HG03469 (cell line): ENCODE data around the gene HELZ.
A peak's percentile ranks its signal among the peaks of the same experiment; 100 is the strongest.
"Not testable (repeated sequence)": the region's sequence is repeated elsewhere in the genome, so short reads cannot be mapped to it uniquely, and the experiment has no call there.

Experiments used
- ATAC-seq: cut with Tn5 transposase; IDR thresholded peaks from one replicate; pipeline ENCODE4 v1.9.1; 2021; ENCODE audit warnings: mild to moderate bottlenecking, moderate library complexity, moderate number of reproducible peaks; ENCODE audit not compliant: unreplicated experiment

The HELZ gene

GRCh38 chr17:67265436-67266019 lies 20.5 kb upstream of the HELZ start:
- no peak for ATAC-seq

- no peak for ATAC-seq
These were observed 17.6 kb upstream of the HELZ start for GRCh38 chr17:67262435-67263117.

- ATAC-seq: no peak
These were observed 15.4 kb upstream of the HELZ start for GRCh38 chr17:67260170-67260987.

GRCh38 chr17:67258821-67259468 lies 13.9 kb upstream of the HELZ start:
- ATAC-seq: no peak

GRCh38 chr17:67256075-67256732 lies 11.2 kb upstream of the HELZ start:
- no peak for ATAC-seq

GRCh38 chr17:67253384-67253783 lies 8.4 kb upstream of the HELZ start:
- ATAC-seq: no peak

- ATAC-seq: not testable (repeated sequence)
These were observed 6.6 kb upstream of the HELZ start for GRCh38 chr17:67251586-67251985.

GRCh38 chr17:67248291-67248690 lies 3.3 kb upstream of the HELZ start:
- ATAC-seq: no peak

- ATAC-seq: no peak
These were observed 2.5 kb upstream of the HELZ start for GRCh38 chr17:67247416-67247900.

GRCh38 chr17:67246653-67247415 lies 1.8 kb upstream of the HELZ start:
- peak; percentile 63 for ATAC-seq

GRCh38 chr17:67246403-67246652 lies 1.3 kb upstream of the HELZ start:
- no peak for ATAC-seq

GRCh38 chr17:67245694-67246402 lies 852 bp upstream of the HELZ start:
- ATAC-seq: no peak

GRCh38 chr17:67244431-67245072 lies 444 bp downstream of the HELZ start:
- ATAC-seq: no peak

- no peak for ATAC-seq
These were observed 1.7 kb downstream of the HELZ start for GRCh38 chr17:67243284-67243683.

- ATAC-seq: no peak
These were observed 3.2 kb downstream of the HELZ start for GRCh38 chr17:67241719-67242341.

- no peak for ATAC-seq
These were observed 5.4 kb downstream of the HELZ start for GRCh38 chr17:67239597-67239996.

- ATAC-seq: no peak
These were observed 6.0 kb downstream of the HELZ start for GRCh38 chr17:67238991-67239390.

- no peak for ATAC-seq
These were observed 12.6 kb downstream of the HELZ start for GRCh38 chr17:67232441-67232840.
